Mesothelial cell of epicardium (in vitro differentiated cells): ENCODE data around the gene PNLDC1. TPM values are rescaled to one million over a fixed set of nuclear protein-coding genes. Genes with fewer than 3 reads are reported as not detected.

ENCODE experiments used
- DNase-seq, 2 experiments: peaks; one replicate each; pipeline ENCODE4 v3.0.0; 2021; ENCODE audit warnings: low spot score in 2 of 2; ENCODE audit not compliant: unreplicated experiment in 2 of 2
- H3K27ac Mint-ChIP-seq: 2 replicates; pipeline ENCODE4 v1.8.0; 2021; ENCODE audit warnings: mixed read lengths
- H3K27me3 Mint-ChIP-seq: 2 replicates; pipeline ENCODE4 v1.8.0; 2021; ENCODE audit warnings: low read depth, mixed read lengths
- H3K36me3 Mint-ChIP-seq: 2 replicates; pipeline ENCODE4 v1.8.0; 2021; ENCODE audit warnings: mixed read lengths
- H3K4me1 Mint-ChIP-seq: 2 replicates; pipeline ENCODE4 v1.8.0; 2021; ENCODE audit warnings: mixed read lengths
- H3K4me3 Mint-ChIP-seq: 2 replicates; pipeline ENCODE4 v1.8.0; 2021; ENCODE audit warnings: mild to moderate bottlenecking, moderate library complexity, mixed read lengths
- H3K9me3 Mint-ChIP-seq: 2 replicates; pipeline ENCODE4 v1.8.0; 2021; ENCODE audit warnings: mixed read lengths
- total RNA-seq: library from RNA; stranded (reverse); gene quantifications from 3 replicates; pipeline ENCODE4 v1.2.1, GENCODE V29; 2021
- TF ChIP-seq, protein P1 (sequence below): fragments of 200-600 bp; sonication (generic); IDR thresholded peaks from one replicate; pipeline ENCODE4 v1.5.0; 2021; ENCODE audit warnings: antibody characterized with exemption; ENCODE audit not compliant: unreplicated experiment

PNLDC1 gene
- total RNA-seq, 1 donor from 2014 or later: 0.16 TPM

DNA sequence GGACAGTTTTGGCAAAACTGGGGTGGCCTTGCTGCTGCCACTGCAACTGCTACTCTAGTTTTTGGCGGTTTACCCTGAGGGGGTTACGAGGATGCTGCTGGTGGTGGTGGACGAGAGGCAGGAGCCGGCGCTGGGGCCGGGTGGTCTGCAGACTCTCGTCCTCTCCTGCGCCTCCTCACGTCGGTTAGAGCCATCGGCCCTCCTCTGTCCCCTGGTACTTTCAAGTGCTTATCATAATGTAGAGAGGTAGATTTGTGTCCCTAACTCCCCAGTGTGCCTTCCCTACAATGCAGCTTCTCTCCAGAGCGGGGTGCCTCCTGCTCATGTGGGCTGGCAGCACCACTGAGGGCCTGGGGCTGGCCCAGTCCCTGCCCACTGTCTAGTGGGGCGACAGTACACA lies 25.9 kb downstream of the PNLDC1 start:
- Mint-ChIP-seq H3K4me1 (peaks cover 11% of the 10 kb centered on the region), H3K36me3 (no peaks in the 10 kb centered on the region), H3K9me3 (no peaks in the 10 kb centered on the region), H3K27ac (no peak overlapping the region), H3K4me3 (no peak overlapping the region), H3K27me3 (no peaks in the 10 kb centered on the region)
- TF ChIP-seq, protein P1, sequence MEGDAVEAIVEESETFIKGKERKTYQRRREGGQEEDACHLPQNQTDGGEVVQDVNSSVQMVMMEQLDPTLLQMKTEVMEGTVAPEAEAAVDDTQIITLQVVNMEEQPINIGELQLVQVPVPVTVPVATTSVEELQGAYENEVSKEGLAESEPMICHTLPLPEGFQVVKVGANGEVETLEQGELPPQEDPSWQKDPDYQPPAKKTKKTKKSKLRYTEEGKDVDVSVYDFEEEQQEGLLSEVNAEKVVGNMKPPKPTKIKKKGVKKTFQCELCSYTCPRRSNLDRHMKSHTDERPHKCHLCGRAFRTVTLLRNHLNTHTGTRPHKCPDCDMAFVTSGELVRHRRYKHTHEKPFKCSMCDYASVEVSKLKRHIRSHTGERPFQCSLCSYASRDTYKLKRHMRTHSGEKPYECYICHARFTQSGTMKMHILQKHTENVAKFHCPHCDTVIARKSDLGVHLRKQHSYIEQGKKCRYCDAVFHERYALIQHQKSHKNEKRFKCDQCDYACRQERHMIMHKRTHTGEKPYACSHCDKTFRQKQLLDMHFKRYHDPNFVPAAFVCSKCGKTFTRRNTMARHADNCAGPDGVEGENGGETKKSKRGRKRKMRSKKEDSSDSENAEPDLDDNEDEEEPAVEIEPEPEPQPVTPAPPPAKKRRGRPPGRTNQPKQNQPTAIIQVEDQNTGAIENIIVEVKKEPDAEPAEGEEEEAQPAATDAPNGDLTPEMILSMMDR: no peak
- DNase-seq: no peak

DNA sequence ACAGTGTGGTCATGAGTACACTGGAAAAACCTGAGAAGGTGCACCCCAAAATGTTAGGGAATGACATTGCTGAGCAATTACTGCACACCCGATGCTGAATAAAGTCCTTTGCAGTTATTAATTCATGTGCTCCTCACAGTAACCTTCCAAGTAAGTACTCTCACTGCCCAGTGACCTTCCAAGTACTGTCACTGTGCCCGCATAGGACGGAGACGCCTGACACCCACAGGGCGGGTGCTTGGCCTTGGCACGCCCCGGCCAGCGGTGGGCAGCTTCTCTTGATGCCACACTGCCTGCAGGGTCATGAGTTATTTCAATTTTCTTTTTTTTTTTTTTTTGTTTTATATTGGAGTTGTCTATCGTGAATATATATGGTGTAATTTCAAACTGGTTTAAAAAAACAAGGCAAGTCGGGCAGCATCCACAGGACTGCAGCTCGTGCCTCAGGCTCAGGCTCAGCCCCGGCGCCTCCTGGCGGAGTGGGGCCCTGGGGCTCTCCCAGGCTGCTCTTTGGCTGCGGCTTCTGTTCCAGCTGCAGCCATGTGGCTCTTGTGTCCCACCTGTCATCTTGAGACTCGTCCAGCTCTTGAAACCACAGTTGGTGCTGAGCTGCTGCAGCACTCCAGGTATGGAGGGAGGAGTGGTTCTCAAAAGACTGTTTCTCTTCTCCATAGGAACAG lies 27.0 kb downstream of the PNLDC1 start:
- H3K9me3 Mint-ChIP-seq: no peaks in the 10 kb centered on the region
- no peaks in the 10 kb centered on the region for H3K36me3 Mint-ChIP-seq
- peaks cover 11% of the 10 kb centered on the region for H3K4me1 Mint-ChIP-seq
- H3K27me3 Mint-ChIP-seq: no peaks in the 10 kb centered on the region
- TF ChIP-seq, protein P1: no peak
- no peak overlapping the region for H3K4me3 Mint-ChIP-seq
- no peak for DNase-seq
- no peak overlapping the region for H3K27ac Mint-ChIP-seq

DNA sequence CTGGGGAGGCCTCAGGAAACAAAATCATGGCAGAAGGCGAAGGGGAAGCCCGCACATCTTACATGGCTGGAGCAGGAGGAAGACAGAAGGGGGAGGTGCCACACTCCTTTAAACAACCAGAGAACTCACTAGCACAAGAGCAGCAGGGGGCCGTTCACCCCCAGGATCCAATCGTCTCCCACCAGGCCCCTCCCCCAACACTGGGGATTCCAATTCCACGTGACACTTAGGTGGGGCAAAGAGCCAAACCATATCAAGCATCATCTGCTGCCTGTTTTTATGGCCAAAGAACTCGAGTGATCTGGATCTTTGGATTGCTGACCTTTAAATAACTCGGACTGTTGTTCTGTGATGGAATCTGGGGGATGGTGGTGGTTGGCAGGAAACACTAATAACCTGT lies 28.0 kb downstream of the PNLDC1 start:
- Mint-ChIP-seq H3K9me3 (no peaks in the 10 kb centered on the region), H3K27ac (no peak overlapping the region), H3K27me3 (no peaks in the 10 kb centered on the region), H3K36me3 (no peaks in the 10 kb centered on the region), H3K4me1 (peaks cover 11% of the 10 kb centered on the region), H3K4me3 (no peak overlapping the region)
- TF ChIP-seq, protein P1: no peak
- no peak for DNase-seq

DNA sequence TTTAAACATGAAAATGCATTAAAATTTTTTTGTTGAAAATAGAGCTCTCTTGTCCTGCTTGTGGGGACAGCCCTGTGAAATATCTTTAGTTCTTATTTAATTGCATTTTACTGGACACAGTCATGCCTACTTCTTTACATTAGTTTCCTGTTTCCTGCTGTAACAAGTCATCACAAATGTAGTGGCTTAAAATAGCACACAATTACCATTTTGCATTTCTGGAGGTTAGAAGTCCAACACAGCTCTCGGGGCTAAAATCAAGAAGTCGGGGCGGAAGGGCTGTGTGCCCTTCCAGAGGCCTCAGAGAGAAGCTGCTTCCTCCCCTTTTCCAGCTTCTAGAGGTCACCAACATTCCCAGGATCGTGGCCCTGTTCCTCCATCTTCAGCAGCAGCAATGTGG lies 29.4 kb downstream of the PNLDC1 start:
- H3K9me3 Mint-ChIP-seq: no peaks in the 10 kb centered on the region
- no peak for DNase-seq
- H3K27ac Mint-ChIP-seq: no peak overlapping the region
- H3K27me3 Mint-ChIP-seq: no peaks in the 10 kb centered on the region
- no peaks in the 10 kb centered on the region for H3K36me3 Mint-ChIP-seq
- peaks cover 11% of the 10 kb centered on the region for H3K4me1 Mint-ChIP-seq
- TF ChIP-seq, protein P1: no peak
- H3K4me3 Mint-ChIP-seq: no peak overlapping the region

DNA sequence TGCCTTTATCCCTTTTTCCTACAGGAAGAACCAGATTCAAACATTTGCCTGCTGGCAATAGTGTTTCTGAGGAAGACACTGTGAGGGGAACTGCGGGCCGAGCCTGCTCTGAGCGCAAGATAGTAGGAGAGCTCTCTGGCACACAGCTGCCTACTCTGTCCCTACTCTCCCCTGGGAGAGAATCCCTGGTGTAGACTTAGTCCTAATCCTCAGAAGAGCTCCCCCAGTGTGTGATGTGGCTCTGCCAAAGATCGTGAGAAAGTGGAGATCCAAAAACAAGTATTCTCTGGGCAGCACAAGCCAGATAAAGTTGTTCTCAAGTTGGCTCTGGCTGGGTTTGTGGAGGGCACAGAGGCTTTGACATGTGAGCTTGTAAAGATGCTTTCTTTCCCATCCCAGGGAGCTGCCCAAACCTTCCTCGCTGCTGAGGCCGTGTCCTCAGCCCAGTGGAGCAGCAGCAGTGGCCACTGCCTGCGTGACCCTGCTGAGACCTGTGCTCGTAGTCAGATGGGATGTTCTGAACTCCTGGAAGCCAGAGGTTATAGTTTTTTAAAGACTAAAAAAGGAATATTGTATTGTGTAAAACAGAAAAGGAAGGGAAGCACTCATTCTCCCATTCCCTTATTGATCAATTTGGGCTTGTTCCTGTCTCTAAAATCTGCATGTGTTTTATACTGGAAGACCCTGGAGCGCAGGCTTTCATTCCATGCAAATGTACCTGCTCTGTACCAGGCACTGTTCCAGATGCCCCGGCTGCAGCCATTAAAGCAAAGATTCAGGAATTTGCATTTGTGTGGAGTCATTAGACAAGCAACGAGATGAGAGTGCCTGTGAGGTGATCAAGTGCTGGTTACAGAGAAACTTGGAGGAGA lies 30.7 kb downstream of the PNLDC1 start:
- no peaks in the 10 kb centered on the region for H3K9me3 Mint-ChIP-seq
- TF ChIP-seq, protein P1: no peak
- no peaks in the 10 kb centered on the region for H3K36me3 Mint-ChIP-seq
- H3K27me3 Mint-ChIP-seq: no peaks in the 10 kb centered on the region
- peaks cover 11% of the 10 kb centered on the region for H3K4me1 Mint-ChIP-seq
- no peak overlapping the region for H3K4me3 Mint-ChIP-seq
- no peak overlapping the region for H3K27ac Mint-ChIP-seq
- DNase-seq: no peak
